IMR-90 (cell line): Measurements from ENCODE around the gene TYRP1. TPM values are rescaled to one million over a fixed set of nuclear protein-coding genes. Genes with fewer than 3 reads are reported as not detected.

Experiments used
- ATAC-seq: fragments of 200-7000 bp; cut with Tn5 transposase; 2 replicates; pipeline ENCODE4 v1.9.1; 2020; ENCODE audit warnings: low read depth, mild to moderate bottlenecking, moderate library complexity
- BruUV-seq: library from RNA; stranded (reverse); fragments of 400-500 nt; replicated peaks from 2 replicates; lab custom pipeline; 2021; lab: Mats Ljungman, UMichigan
- CTCF ChIA-PET: fragments of 300-600 bp; formaldehyde crosslinking; extraction: SDS; loops from one replicate; lab custom pipeline; 2021; ENCODE audit warnings: antibody characterized with exemption; lab: Yijun Ruan, JAX
- POLR2A ChIA-PET: fragments of 300-600 bp; sonication (Branson Sonifier 250); formaldehyde crosslinking; loops from one replicate; lab custom pipeline; 2022; ENCODE audit warnings: antibody characterized with exemption; ENCODE audit not compliant: unreplicated experiment; lab: Charles Lee
- DNase-seq: peaks from one replicate; pipeline ENCODE4 v3.0.0; 2013
- H2AFZ ChIP-seq: replicated peaks from 2 replicates; pipeline ENCODE3; 2013; ENCODE audit warnings: low read length, mild to moderate bottlenecking; ENCODE audit not compliant: poor library complexity
- H2AK5ac ChIP-seq: 2 replicates; pipeline ENCODE4 v1.6.1; 2013; ENCODE audit warnings: low read depth, low read length, inconsistent platforms
- H2AK9ac ChIP-seq: replicated peaks from 2 replicates; pipeline ENCODE3; 2013; ENCODE audit warnings: mild to moderate bottlenecking, low read depth, low read length, moderate library complexity; ENCODE audit not compliant: poor library complexity
- H2BK120ac ChIP-seq: 2 replicates; pipeline ENCODE4 v1.6.1; 2013; ENCODE audit warnings: low read depth, low read length, inconsistent platforms
- H2BK15ac ChIP-seq: 3 replicates; pipeline ENCODE4 v1.6.1; 2013; ENCODE audit warnings: low read depth, low read length, inconsistent platforms
- H2BK20ac ChIP-seq: 2 replicates; pipeline ENCODE4 v1.6.1; 2013; ENCODE audit warnings: low read depth, mild to moderate bottlenecking, inconsistent platforms, low read length, moderate library complexity
- H2BK5ac ChIP-seq: 2 replicates; pipeline ENCODE4 v1.6.1; 2013; ENCODE audit warnings: mild to moderate bottlenecking, low read depth, low read length, inconsistent platforms; ENCODE audit not compliant: poor library complexity, severe bottlenecking
- H3K14ac ChIP-seq: replicated peaks from 2 replicates; pipeline ENCODE4 v1.6.1; 2013; ENCODE audit warnings: low read depth, low read length, inconsistent platforms
- H3K18ac ChIP-seq: 2 replicates; pipeline ENCODE4 v1.6.1; 2013; ENCODE audit warnings: low read depth, low read length, control low read depth
- H3K23ac ChIP-seq: 2 replicates; pipeline ENCODE4 v1.6.1; 2013; ENCODE audit warnings: low read depth, low read length, inconsistent platforms
- H3K27ac ChIP-seq: 2 replicates; pipeline ENCODE4 v1.5.1; 2013; ENCODE audit warnings: mild to moderate bottlenecking, control low read depth, low read length; ENCODE audit not compliant: insufficient read depth
- H3K27me3 ChIP-seq: 2 replicates; pipeline ENCODE4 v1.6.1; 2013; ENCODE audit warnings: low read length; ENCODE audit not compliant: control insufficient read depth, insufficient read depth
- H3K36me3 ChIP-seq: 2 replicates; pipeline ENCODE4 v1.6.1; 2013; ENCODE audit warnings: low read length, mixed read lengths; ENCODE audit not compliant: control insufficient read depth, insufficient read depth
- H3K4ac ChIP-seq: 2 replicates; pipeline ENCODE4 v1.6.1; 2013; ENCODE audit warnings: low read depth, low read length, inconsistent platforms
- H3K4me1 ChIP-seq: 2 replicates; pipeline ENCODE4 v1.6.1; 2013; ENCODE audit warnings: low read length, mixed read lengths; ENCODE audit not compliant: control insufficient read depth, insufficient read depth
- H3K4me2 ChIP-seq: 2 replicates; pipeline ENCODE4 v1.6.1; 2013; ENCODE audit warnings: low read depth, mild to moderate bottlenecking, control low read depth, low read length, moderate library complexity
- H3K4me3 ChIP-seq: 2 replicates; pipeline ENCODE4 v1.5.1; 2013; ENCODE audit warnings: low read depth, mild to moderate bottlenecking, control low read depth, low read length, moderate library complexity; ENCODE audit not compliant: insufficient read depth
- H3K56ac ChIP-seq: 2 replicates; pipeline ENCODE4 v1.6.1; 2013; ENCODE audit warnings: low read length, inconsistent platforms; ENCODE audit not compliant: insufficient read depth; ENCODE audit errors: extremely low read depth
- H3K79me1 ChIP-seq, 2 experiments: 2 replicates each; pipeline ENCODE4 v1.6.1; 2013; ENCODE audit warnings: low read length in 2 of 2, inconsistent platforms in 1 of 2, low read depth in 1 of 2
- H3K9ac ChIP-seq: 2 replicates; pipeline ENCODE4 v1.6.1; 2013; ENCODE audit warnings: low read depth, low read length, control low read depth
- H3K9me1 ChIP-seq: 2 replicates; pipeline ENCODE4 v1.6.1; 2013; ENCODE audit warnings: low read length, inconsistent platforms; ENCODE audit not compliant: insufficient read depth
- H3K9me3 ChIP-seq: 2 replicates; pipeline ENCODE4 v1.6.1; 2013; ENCODE audit warnings: low read length; ENCODE audit not compliant: control insufficient read depth, insufficient read depth
- H4K20me1 ChIP-seq: 2 replicates; pipeline ENCODE4 v1.6.1; 2013; ENCODE audit warnings: low read length, inconsistent platforms; ENCODE audit not compliant: insufficient read depth
- H4K5ac ChIP-seq: 2 replicates; pipeline ENCODE4 v1.6.1; 2013; ENCODE audit warnings: mild to moderate bottlenecking, low read depth, low read length, control low read depth
- H4K8ac ChIP-seq, 2 experiments: 2 replicates each; pipeline ENCODE4 v1.6.1; 2013; ENCODE audit warnings: low read depth in 2 of 2, low read length in 2 of 2, control low read depth in 1 of 2, inconsistent platforms in 1 of 2
- H4K91ac ChIP-seq: 2 replicates; pipeline ENCODE4 v1.6.1; 2013; ENCODE audit warnings: low read depth, low read length, inconsistent platforms; ENCODE audit not compliant: insufficient read depth
- BHLHE40 ChIP-seq: fragments of 150-350 bp; IDR thresholded peaks from 2 replicates; pipeline ENCODE4 v1.6.1; 2016; ENCODE audit warnings: mild to moderate bottlenecking, low read depth, low read length
- CEBPB ChIP-seq: IDR thresholded peaks from 2 replicates; pipeline ENCODE4 v1.6.1; 2012; ENCODE audit warnings: low read depth, low read length, improper control_type of control experiment
- CHD1 ChIP-seq: IDR thresholded peaks from 2 replicates; pipeline ENCODE4 v1.6.1; 2012; ENCODE audit warnings: low read depth, low read length, improper control_type of control experiment
- CTCF ChIP-seq: conservative IDR thresholded peaks from 2 replicates; pipeline ENCODE4 v1.5.1; 2012; ENCODE audit warnings: mild to moderate bottlenecking, low read depth, low read length, improper control_type of control experiment
- ELK1 ChIP-seq: fragments of 150-350 bp; IDR thresholded peaks from 2 replicates; pipeline ENCODE4 v1.6.1; 2016; ENCODE audit warnings: low read depth, mild to moderate bottlenecking, low read length, moderate library complexity, borderline replicate concordance
- FOS ChIP-seq: fragments of 150-350 bp; IDR thresholded peaks from 2 replicates; pipeline ENCODE4 v1.6.1; 2016; ENCODE audit warnings: low read depth, low read length
- MAFK ChIP-seq: IDR thresholded peaks from 2 replicates; pipeline ENCODE4 v1.6.1; 2012; ENCODE audit warnings: low read depth, low read length, improper control_type of control experiment
- MAZ ChIP-seq: IDR thresholded peaks from 2 replicates; pipeline ENCODE4 v1.6.1; 2012; ENCODE audit warnings: low read depth, mild to moderate bottlenecking, low read length, improper control_type of control experiment, moderate library complexity, borderline replicate concordance
- MXI1 ChIP-seq: IDR thresholded peaks from 2 replicates; pipeline ENCODE4 v1.6.1; 2012; ENCODE audit warnings: low read depth, mild to moderate bottlenecking, low read length, moderate library complexity, borderline replicate concordance
- NFE2L2 ChIP-seq: fragments of 150-350 bp; IDR thresholded peaks from 2 replicates; pipeline ENCODE4 v1.6.1; 2016; ENCODE audit warnings: low read depth, mild to moderate bottlenecking, low read length
- POLR2A ChIP-seq: IDR thresholded peaks from 2 replicates; pipeline ENCODE4 v1.6.1; 2012; ENCODE audit warnings: mild to moderate bottlenecking, low read depth, low read length
- RAD21 ChIP-seq: IDR thresholded peaks from 2 replicates; pipeline ENCODE4 v1.6.1; 2012; ENCODE audit warnings: low read length, improper control_type of control experiment
- RCOR1 ChIP-seq: IDR thresholded peaks from 2 replicates; pipeline ENCODE4 v1.6.1; 2012; ENCODE audit warnings: mild to moderate bottlenecking, low read length, improper control_type of control experiment; ENCODE audit not compliant: insufficient replicate concordance
- RFX5 ChIP-seq: IDR thresholded peaks from 2 replicates; pipeline ENCODE4 v1.8.0; 2012; ENCODE audit warnings: low read depth, mild to moderate bottlenecking, low read length, moderate library complexity
- SMC3 ChIP-seq: fragments of 150-350 bp; IDR thresholded peaks from 2 replicates; pipeline ENCODE4 v1.6.1; 2016; ENCODE audit warnings: low read depth, mild to moderate bottlenecking, antibody characterized with exemption, low read length, moderate library complexity
- USF2 ChIP-seq: fragments of 150-350 bp; IDR thresholded peaks from 2 replicates; pipeline ENCODE4 v1.6.1; 2017; ENCODE audit warnings: mild to moderate bottlenecking, antibody characterized with exemption, low read length, low read depth
- WGBS, 2 experiments: methylation state at CpG; one replicate each; pipeline versions ENCODE4 v1.1.5 to v1.1.7; 2013; ENCODE audit warnings: missing lambda C conversion rate in 2 of 2; ENCODE audit not compliant: insufficient read length in 1 of 2; ENCODE audit errors: extremely low coverage in 2 of 2; 5-methylcytosine and 5-hydroxymethylcytosine counted together
- dilution Hi-C: fragments of 300-500 bp; cut with HindIII; formaldehyde crosslinking; loops from one replicate; pipeline ENCODE4 v1.14.3; 2018; ENCODE audit warnings: low sequenced_read_pairs; ENCODE audit not compliant: unreplicated experiment
- in situ Hi-C: fragments of 300-500 bp; cut with MboI; formaldehyde crosslinking; loops from 3 replicates; pipeline ENCODE4 v1.14.3; 2019; ENCODE audit warnings: low sequenced_read_pairs, inconsistent platforms, mixed read lengths
- intact Hi-C: fragments of 100-400 bp; cut with micrococcal nuclease; formaldehyde crosslinking; loops from 2 replicates; pipeline ENCODE4 v1.10.0; 2022
- polyA plus RNA-seq, 3 experiments: library from polyadenylated mRNA; depleted of rRNA; stranded (reverse); fragments of >200 nt; gene quantifications; 2 replicates each; pipeline ENCODE4 v1.2.3, GENCODE V29; 2012; ENCODE audit warnings: low replicate concordance in 1 of 3
- total RNA-seq: library from RNA; depleted of rRNA; stranded (reverse); fragments of >200 nt; gene quantifications from 2 replicates; pipeline ENCODE4 v1.2.3, GENCODE V29; 2012

The TYRP1 gene
- total and polyA plus RNA-seq, 2 of the 4 experiments (the other 2 are of a cell fraction): 0.60 to 0.90 TPM

GRCh38 chr9:12753931-12754330, 60.7 kb downstream of the TYRP1 start:
- Histone ChIP-seq H3K27me3 (no peaks in the 10 kb centered on the region), H2AFZ (no peak overlapping the region), H3K79me1 (no peaks in the 10 kb centered on the region), H2BK120ac (no peak overlapping the region), H2BK20ac (no peak overlapping the region), H3K4ac (no peak overlapping the region), H2AK9ac (no peak overlapping the region), H2BK5ac (no peak overlapping the region), H2AK5ac (no peak overlapping the region), H4K20me1 (no peaks in the 10 kb centered on the region), H3K4me3 (no peak overlapping the region), H3K23ac (no peak overlapping the region), H3K4me2 (no peak overlapping the region), H3K27ac (no peak overlapping the region), H3K56ac (no peak overlapping the region), H4K8ac (no peak overlapping the region), H3K14ac (no peak overlapping the region), H4K5ac (no peak overlapping the region), H3K9me1 (no peaks in the 10 kb centered on the region), H3K36me3 (no peaks in the 10 kb centered on the region), H4K91ac (no peak overlapping the region), H2BK15ac (no peak overlapping the region), H3K9me3 (no peaks in the 10 kb centered on the region), H3K4me1 (no peaks in the 10 kb centered on the region), H3K18ac (no peak overlapping the region), H3K9ac (no peak overlapping the region)
- intact Hi-C loops (no loop called here), dilution Hi-C loops (no loop called here), in situ Hi-C loops (no loop called here)
- CTCF ChIA-PET: no interaction called here
- WGBS, 2 experiments: no CpG with 5 or more reads among the region's 3 CpGs
- no peak for ATAC-seq
- BruUV-seq: no TSS peak
- TF ChIP-seq SMC3 (no peak), RAD21 (no peak), CHD1 (no peak), RFX5 (no peak), MXI1 (no peak), ELK1 (no peak), RCOR1 (no peak), CTCF (no peak), MAZ (no peak), NFE2L2 (no peak), CEBPB (no peak), MAFK (no peak), POLR2A (no peak), USF2 (no peak), FOS (no peak), BHLHE40 (no peak)
- POLR2A ChIA-PET: no interaction called here
- no peak for DNase-seq
